Measurements from ENCODE around the gene TIFAB.

The TIFAB gene

DNA sequence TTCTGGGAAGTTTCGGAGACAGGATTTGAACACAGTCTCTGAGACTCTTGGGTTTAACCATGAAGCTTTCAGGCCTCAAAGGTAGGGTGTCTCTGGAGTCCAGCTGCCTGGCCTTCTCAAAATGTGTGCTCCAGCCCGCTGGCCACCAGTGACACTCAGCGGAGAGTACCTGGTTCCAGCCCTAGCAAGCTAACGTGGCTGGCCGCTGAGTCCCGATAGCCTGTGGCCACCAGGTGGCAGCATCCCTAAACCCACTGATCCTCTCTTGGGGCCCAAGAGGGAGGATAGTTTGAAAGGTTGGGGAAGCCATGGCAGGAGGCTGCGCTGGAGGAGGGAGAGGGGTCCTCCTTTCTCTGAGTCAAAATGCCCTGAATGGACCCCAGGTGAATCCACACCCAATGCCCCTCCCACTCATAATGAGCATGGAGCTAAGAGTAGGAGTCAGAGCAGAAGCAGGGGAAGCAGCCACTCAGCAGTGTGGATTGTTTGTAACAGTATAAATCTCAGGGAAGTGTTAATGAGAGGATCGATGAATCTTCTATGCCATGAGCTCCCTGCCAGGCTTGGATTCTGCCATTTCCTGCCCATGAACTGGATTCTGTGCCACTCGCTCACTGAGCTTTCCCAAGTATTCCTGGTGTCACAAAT lies 5.4 kb upstream of the TIFAB start:
- TF ChIP-seq GATA3 (IDR thresholded peaks at IDR 0.05; ENCODE audit: low read depth, low read length) (no peak), GATA2 (IDR thresholded peaks at IDR 0.05; ENCODE audit: low read depth, low read length) (no peak)

DNA sequence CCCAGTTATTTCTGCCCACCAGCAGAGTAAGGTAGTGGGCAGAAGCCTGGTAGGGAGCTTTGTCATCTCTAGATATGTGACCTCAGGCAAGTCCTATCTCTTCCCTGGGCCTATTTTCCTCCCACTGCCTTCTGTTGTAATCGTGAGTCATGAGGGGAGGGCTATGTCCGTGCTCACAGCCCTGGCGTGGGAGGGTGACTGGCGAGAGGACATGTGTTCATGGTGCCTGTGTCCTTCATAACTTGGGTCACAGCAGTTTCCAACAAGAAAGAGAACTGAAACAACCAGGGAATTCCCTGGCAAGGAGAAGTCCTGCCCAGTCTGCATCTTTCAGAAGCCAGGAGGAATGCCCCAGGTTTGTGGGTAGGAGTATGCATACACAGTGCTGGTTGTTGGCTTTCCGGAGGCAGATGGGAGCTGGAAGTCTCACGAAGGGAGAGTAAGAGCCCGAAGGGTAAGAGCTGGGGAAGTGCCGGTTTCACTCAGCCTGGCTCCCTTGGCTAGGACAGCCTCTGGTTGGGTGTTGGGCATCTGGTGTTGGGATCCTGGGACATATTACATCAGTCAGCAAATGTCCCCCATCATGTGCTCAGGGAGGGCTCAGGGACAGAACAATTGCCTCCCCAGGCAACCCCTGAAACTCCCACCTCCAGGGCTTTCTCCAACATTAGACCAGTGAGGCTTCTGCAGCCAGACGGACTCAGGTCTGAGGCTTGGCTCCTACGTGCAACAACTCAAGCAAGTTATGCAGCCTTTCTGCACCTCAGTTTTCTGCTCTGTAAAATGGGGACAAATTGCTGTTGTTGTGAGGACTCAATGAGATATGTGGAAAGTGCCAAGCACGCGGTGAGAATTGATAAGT lies 4.3 kb upstream of the TIFAB start:
- TF ChIP-seq GATA3 (IDR thresholded peaks at IDR 0.05; ENCODE audit: low read depth, low read length) (no peak), GATA2 (IDR thresholded peaks at IDR 0.05; ENCODE audit: low read depth, low read length) (no peak)

DNA sequence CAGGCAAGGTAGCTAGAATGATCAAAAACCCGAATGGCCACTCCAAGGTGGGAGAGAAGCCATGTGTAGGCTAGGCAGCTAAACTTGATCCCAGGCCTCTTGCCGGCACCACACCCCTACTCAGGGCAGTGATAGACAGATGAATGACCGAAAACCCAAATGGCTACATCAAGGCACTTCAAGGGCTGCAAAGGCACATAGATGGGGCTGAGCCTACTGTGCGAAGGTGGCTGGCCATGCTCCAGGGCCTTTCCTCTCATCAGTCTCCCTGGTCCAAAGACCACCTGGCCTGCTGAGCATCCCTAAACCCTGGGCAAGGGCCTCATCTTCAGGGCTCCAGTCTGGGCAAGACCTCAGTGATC lies 3.7 kb upstream of the TIFAB start:
- TF ChIP-seq GATA3 (IDR thresholded peaks at IDR 0.05; ENCODE audit: low read depth, low read length) (no peak), GATA2 (IDR thresholded peaks at IDR 0.05; ENCODE audit: low read depth, low read length) (no peak)

DNA sequence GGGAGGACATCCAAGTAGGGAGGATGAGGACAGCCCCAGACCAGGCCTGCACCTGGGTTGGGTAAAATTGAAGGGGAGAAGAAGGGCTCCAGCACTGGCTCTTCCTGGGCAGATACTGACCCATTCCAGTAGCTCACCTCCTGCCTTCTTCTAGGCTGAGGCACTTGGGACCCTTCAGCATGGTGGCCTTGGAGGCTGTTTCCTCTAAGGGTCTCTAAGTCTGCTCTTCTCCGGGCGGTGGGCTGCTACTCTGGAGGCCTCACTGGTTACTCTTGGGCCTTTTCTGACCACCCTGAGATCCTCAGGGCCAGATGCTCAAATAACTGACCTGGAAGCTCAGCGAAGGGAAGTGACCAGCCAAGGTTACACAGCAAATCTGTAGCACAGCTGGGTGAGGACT lies 2.8 kb upstream of the TIFAB start:
- TF ChIP-seq GATA3 (IDR thresholded peaks at IDR 0.05; ENCODE audit: low read depth, low read length) (no peak), GATA2 (IDR thresholded peaks at IDR 0.05; ENCODE audit: low read depth, low read length) (no peak)

DNA sequence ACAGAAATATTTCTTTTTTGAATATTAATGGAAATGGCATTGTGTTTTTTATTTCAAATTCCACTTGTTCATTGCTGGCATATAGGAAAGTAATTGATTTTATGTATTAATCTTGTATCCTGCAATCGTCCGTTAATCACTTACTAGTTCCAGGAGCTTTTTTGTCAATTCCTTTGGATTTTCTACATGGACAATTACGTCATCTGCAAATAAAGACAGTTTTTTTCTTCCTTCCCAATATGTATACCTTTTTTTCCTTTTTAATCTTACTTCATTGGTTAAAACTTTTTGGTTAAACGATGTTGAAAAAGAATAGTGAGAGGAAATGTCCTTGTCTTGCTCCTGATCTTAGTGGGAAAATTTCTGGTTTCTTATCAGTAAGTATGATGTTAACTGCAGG lies 1.5 kb upstream of the TIFAB start:
- TF ChIP-seq GATA2 (IDR thresholded peaks at IDR 0.05; ENCODE audit: low read depth, low read length) (no peak), GATA3 (IDR thresholded peaks at IDR 0.05; ENCODE audit: low read depth, low read length) (no peak)

DNA sequence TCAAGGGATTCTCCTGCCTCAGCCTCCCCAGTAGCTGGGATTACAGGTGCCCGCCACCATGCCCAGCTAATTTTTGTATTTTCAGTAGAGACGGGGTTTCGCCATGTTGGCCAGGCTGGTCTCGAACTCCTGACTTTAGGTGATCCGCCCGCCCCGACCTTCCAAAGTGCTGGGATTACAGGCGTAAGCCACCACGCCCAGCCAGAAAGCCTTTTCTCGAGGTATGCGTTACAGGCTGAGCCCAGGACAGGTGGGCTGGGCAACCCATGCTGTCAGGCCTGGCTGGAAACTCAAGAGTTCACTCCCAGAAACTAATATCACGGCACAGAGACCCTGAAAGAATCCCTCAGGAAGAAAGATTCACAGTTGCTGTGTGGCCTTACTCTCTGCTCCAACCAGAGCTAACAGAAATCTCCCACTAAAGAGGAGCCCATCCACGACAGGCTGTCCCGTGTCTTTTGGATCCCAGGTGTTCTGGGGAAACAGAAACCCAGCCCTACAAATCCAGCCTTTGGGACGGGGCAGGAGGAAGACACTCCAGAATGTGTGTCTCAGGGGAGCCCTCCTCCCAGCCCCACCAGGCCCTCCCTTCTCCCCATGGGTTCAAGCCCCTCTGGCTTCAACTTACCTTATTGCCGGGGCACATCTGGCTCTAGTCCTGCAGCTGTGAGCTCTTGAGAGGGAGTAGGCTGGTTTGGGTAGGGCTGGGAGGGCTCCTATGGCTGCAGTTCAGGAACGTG lies 400 bp downstream of the TIFAB start:
- no peak for TF ChIP-seq GATA2 (IDR thresholded peaks at IDR 0.05; ENCODE audit: low read depth, low read length)

DNA sequence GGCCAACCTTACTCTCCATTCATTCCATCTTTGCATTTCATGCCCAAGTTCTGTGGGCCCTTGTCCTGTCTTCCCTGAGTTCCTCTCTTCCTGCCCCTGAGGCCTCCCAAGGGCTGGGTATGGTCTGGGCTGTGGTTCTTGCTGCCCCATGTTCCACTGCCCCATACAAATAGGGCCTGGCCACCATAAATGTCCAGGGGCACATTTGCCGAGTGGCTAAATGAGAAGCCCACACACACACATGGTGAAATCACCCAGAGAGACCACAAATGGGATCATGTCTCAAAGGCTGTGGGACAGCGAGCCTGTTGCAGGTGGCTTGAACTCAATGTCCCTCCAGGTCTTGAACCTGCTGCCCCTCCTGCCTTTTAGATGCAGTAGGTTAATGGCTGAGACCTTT lies 1.2 kb downstream of the TIFAB start:
- TF ChIP-seq GATA3 (IDR thresholded peaks at IDR 0.05; ENCODE audit: low read depth, low read length) (no peak), GATA2 (IDR thresholded peaks at IDR 0.05; ENCODE audit: low read depth, low read length) (no peak)

DNA sequence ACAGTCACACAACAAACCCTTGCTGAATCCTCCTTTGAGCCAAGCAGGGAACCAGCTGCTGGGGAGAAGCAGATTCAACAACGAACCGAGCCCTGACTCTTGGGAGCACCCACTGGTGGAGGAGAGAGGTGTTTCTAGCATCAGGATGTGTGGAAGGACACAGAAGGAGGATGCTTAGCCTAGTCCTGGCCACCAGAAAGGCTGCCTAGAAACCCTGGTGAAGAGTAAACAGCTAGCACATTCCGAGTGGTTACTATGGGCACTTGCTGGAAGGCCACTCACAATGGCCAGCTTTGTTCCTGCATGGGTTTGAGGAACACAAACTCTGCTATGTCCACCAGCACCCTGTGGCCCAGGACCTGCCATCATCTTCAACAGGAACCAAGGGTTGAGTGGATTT lies 1.8 kb downstream of the TIFAB start:
- TF ChIP-seq GATA3 (IDR thresholded peaks at IDR 0.05; ENCODE audit: low read depth, low read length), result no peak
- no peak for TF ChIP-seq GATA2 (IDR thresholded peaks at IDR 0.05; ENCODE audit: low read depth, low read length)

DNA sequence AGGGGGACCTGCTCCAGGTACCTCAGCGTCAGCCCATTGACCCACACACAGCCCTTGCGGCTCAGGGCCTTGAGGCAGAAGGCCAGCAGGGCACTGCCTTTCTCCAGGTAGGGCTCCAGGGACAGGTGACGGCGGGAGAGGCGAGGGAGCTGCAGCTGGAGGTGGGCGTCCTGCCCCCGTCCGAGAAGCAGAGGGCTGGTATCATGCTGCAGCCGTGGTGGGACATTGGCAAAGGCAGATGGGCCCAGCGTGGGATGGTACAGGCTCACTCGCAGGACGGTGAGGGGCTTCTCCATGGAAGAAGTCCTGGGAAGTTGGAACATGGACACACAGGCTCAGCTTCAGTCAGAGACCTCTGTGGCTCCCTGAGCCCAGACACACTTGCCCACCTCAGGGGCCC lies 2.5 kb downstream of the TIFAB start:
- TF ChIP-seq GATA2 (IDR thresholded peaks at IDR 0.05; ENCODE audit: low read depth, low read length), result no peak
- no peak for TF ChIP-seq GATA3 (IDR thresholded peaks at IDR 0.05; ENCODE audit: low read depth, low read length)

DNA sequence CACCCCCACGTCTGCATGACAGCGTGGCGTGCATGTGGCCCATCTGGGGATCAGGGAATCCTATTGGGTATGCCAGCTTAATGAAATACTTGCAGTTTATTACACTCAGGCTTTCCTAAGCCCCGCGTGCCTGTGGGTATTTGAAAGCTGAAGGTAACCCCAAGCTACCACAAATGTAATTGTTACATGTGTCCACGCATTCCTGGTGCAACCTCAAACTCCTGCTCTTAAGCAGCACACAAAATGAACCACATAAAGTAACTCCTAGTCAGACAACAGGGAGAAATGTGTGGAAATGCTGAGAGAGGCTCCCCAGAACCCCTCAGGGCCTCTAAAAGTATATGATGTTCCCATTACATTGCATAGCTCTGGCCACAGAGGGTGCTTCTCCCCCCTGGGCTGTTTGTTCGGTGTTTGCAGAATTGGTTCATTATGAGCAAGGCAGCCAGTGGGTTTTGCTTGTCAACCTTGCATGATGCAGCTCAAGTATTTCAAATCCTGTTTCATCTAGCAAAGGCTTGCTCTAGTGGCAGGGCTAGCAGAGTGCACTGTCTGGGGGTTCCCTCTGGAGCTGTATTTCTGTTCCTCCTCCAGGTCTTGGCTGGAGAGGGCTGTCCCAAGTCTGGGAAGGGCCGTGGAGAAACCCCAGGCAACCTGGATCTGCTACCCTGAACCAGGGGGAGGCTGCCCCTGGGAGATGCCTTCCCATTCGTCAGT lies 3.2 kb downstream of the TIFAB start:
- TF ChIP-seq GATA2 (IDR thresholded peaks at IDR 0.05; ENCODE audit: low read depth, low read length), result no peak
- TF ChIP-seq GATA3 (IDR thresholded peaks at IDR 0.05; ENCODE audit: low read depth, low read length), result no peak

DNA sequence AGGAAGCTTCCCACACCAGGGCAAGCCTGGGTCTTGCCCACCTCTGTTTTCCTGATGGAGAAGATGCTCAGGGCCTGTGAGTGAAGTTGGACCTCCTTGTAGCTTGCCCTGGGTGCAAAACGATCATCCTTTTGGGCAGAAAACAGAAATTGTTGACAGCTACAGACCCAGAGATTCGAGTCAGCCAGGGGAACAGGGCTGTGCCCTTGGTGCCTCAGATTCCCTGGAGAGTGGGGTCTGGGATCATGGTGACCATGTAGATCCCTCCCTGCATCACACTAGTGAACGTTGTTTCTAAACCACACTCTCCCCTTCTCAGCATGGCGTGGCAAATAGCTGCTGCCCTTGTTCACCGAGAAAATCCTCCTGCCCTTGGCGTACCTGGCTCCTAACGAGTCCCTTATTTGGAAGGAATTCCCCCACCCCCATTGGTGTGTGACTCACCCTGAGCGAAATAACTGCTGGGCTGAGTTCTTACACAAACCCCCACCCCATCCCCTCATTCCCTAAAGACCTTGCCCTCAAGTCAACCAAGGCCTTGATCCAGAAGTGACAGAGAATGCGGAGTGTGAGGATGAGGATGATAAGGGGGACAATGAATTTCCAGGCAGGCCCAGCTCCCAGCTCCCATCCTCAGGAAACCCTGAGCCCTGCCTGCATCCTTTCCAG lies 3.9 kb downstream of the TIFAB start:
- TF ChIP-seq GATA3 (IDR thresholded peaks at IDR 0.05; ENCODE audit: low read depth, low read length) (no peak), GATA2 (IDR thresholded peaks at IDR 0.05; ENCODE audit: low read depth, low read length) (no peak)

DNA sequence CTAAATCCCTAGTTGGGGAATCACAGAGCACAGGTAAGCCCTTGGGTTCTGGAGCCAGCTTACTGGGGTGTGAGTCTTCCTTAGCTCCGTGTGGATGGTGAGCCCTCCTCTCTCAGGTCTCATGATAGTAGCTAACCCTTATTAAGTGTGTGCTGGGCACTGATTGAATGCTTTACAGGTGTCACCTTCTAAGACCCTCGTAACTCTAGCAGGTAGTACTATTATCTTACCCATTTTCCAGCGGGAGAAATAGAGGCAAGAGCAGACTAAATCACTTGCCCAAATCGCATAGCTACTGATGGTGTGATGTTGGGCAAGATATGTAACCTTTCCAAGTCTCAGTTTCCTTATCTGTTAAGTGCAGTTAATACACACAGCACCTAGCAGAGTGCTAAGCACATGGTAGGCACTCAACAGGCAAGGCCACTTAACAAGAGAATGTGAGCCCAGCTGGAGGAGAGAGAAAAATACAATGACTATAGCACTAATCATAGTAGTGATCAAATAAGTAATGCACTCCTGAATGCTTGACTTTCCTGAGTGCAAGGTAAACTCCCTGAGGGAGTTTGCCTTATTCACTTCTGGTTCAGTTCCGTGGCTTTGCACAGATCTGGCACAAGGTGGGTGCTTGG lies 4.7 kb downstream of the TIFAB start, which contains the start of gene DCANP1:
Gene DCANP1, minus strand, starts transcription at position 51 of the 632 bp plus-strand sequence. CDS start 240 bp downstream, outside the sequence.
- TF ChIP-seq GATA3 (IDR thresholded peaks at IDR 0.05; ENCODE audit: low read depth, low read length) (no peak), GATA2 (IDR thresholded peaks at IDR 0.05; ENCODE audit: low read depth, low read length) (no peak)

DNA sequence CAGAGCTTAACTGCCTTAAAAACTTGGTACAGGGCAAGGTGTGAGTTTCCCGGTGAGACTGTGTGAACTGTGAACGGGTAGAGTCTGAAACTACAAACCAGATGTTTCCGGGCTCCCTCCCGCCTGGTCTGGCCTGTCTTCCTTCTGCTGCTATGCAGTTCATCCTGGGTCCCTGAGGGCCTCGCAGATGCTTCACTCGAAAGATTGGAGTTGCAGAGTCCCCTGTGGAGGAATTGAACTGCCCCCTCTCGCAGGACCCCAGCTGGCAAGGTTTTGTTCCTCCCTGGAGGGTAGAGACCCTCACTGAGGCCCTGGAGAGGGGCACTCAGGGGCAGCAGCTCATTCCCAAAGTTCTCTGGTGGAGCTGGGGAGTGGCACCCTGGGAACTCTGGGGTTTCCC lies 5.5 kb downstream of the TIFAB start:
- TF ChIP-seq GATA3 (IDR thresholded peaks at IDR 0.05; ENCODE audit: low read depth, low read length), result no peak
- TF ChIP-seq GATA2 (IDR thresholded peaks at IDR 0.05; ENCODE audit: low read depth, low read length), result no peak
